Activated CD4-positive, alpha-beta T cell treated with anti-CD3 and anti-CD28 coated beads for 24 hours (primary cell): ENCODE measurements around the gene IGFBP5.

ENCODE experiments used
- DNase-seq, 2 donors: peaks; one replicate each; pipeline ENCODE4 v3.0.0-alpha.2; 2020; ENCODE audit warnings: low read depth in 2 of 2

IGFBP5 gene

GRCh38 chr2:216695401-216695821 is at the start of gene IGFBP5:
TSS of gene IGFBP5 (minus strand) at chr2:216695549. CDS start at chr2:216694775, 774 bp downstream.
- DNase-seq = no peak

GRCh38 chr2:216743781-216744180 is 48.4 kb upstream of the IGFBP5 start:
- DNase-seq = no peak

- no peak for DNase-seq
These were observed 47.1 kb upstream of the IGFBP5 start for GRCh38 chr2:216742411-216742810.

GRCh38 chr2:216741223-216741593 is 45.9 kb upstream of the IGFBP5 start:
- no peak for DNase-seq

GRCh38 chr2:216740557-216741222 is 45.3 kb upstream of the IGFBP5 start:
- DNase-seq = no peak

GRCh38 chr2:216739035-216739434 is 43.7 kb upstream of the IGFBP5 start:
- no peak for DNase-seq

- DNase-seq = no peak
These were observed 42.3 kb upstream of the IGFBP5 start for GRCh38 chr2:216737676-216738075.

- no peak for DNase-seq
These were observed 41.0 kb upstream of the IGFBP5 start for GRCh38 chr2:216736326-216736725.

GRCh38 chr2:216735668-216736067 is 40.3 kb upstream of the IGFBP5 start:
- no peak for DNase-seq

GRCh38 chr2:216735086-216735485 is 39.7 kb upstream of the IGFBP5 start:
- DNase-seq = no peak

GRCh38 chr2:216733046-216733445 is 37.7 kb upstream of the IGFBP5 start:
- no peak for DNase-seq

- DNase-seq = no peak
These were observed 37.0 kb upstream of the IGFBP5 start for GRCh38 chr2:216732334-216732733.

GRCh38 chr2:216731465-216731864 is 36.1 kb upstream of the IGFBP5 start:
- DNase-seq = no peak

GRCh38 chr2:216730871-216731270 is 35.5 kb upstream of the IGFBP5 start:
- DNase-seq = no peak

GRCh38 chr2:216727346-216728122 is 32.2 kb upstream of the IGFBP5 start:
- no peak for DNase-seq

- no peak for DNase-seq
These were observed 28.8 kb upstream of the IGFBP5 start for GRCh38 chr2:216724190-216724589.

GRCh38 chr2:216721141-216721540 is 25.8 kb upstream of the IGFBP5 start:
- no peak for DNase-seq

- DNase-seq = no peak
These were observed 25.4 kb upstream of the IGFBP5 start for GRCh38 chr2:216720722-216721121.

GRCh38 chr2:216717907-216718615 is 22.7 kb upstream of the IGFBP5 start:
- no peak for DNase-seq

GRCh38 chr2:216717491-216717901 is 22.1 kb upstream of the IGFBP5 start:
- DNase-seq = no peak

- DNase-seq = no peak
These were observed 20.8 kb upstream of the IGFBP5 start for GRCh38 chr2:216716109-216716508.

GRCh38 chr2:216715402-216715974 is 20.1 kb upstream of the IGFBP5 start:
- DNase-seq = no peak
